Stimulated activated CD8-positive, alpha-beta memory T cell treated with anti-CD3 and anti-CD28 coated beads, Interleukin-7, amount 100 ng/mL, for 1 hour (primary cell): ENCODE results near the gene NGDN.

Source experiments
- DNase-seq, 2 donors: peaks; one replicate each; pipeline ENCODE4 v3.0.0-alpha.2; 2020; ENCODE audit warnings: low read depth in 2 of 2

The NGDN gene

GRCh38 chr14:23468704-23469126 is 788 bp upstream of the NGDN start:
- DNase-seq, result no peak

DNA sequence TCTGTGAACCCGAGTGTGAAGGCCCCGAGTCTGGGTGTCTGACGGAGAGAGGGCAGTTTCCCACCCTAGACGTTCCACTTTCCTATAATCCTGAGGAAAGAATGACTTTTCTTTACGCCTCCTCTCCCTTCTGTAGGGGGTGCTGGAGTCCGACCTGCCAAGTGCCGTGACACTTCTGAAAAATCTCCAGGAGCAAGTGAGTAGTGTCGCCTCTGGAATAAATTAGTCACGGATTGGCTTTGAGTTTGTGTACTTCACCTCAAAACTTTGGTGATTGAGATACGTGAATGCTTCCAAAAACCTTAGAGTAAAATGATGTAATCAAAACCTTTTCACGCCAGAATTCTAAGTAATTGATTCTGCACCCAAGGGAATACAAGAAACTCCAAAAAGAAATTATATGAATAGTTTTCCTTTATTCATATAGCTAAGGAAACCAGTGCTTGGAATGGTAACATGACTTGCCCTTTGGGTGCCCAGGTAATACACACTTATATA is 452 bp downstream of the NGDN start:
- DNase-seq, result no peak

DNA sequence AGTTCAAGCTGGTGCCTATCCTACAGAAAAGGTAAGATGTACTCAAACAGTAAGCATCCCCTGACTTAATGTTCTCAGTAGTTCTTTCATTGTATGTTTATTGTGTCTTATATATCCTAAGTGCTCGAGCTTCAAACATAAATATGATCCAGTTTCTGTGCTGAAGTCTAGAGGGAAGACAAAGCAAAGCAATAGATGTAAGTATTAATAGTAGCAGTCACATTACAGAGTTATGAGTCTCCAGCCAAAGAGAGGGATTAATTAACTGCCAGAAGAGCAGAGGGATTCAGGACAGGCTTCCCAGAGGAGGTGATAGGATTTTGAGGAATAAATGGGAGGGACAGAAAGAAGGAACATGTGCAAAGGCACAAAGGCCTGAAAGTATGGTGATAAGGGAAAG is 1.4 kb downstream of the NGDN start:
- no peak for DNase-seq

- DNase-seq, result peak; percentile 32 to 38
These were observed 8.7 kb downstream of the NGDN start for GRCh38 chr14:23478109-23478759.

- no peak for DNase-seq
These were observed 12.0 kb downstream of the NGDN start for GRCh38 chr14:23481362-23481970.

GRCh38 chr14:23481979-23482822 is 12.7 kb downstream of the NGDN start:
- DNase-seq, result no peak

- DNase-seq, result no peak
These were observed 13.3 kb downstream of the NGDN start for GRCh38 chr14:23482823-23483148.

- no peak for DNase-seq
These were observed 13.8 kb downstream of the NGDN start for GRCh38 chr14:23483236-23483854.

DNA sequence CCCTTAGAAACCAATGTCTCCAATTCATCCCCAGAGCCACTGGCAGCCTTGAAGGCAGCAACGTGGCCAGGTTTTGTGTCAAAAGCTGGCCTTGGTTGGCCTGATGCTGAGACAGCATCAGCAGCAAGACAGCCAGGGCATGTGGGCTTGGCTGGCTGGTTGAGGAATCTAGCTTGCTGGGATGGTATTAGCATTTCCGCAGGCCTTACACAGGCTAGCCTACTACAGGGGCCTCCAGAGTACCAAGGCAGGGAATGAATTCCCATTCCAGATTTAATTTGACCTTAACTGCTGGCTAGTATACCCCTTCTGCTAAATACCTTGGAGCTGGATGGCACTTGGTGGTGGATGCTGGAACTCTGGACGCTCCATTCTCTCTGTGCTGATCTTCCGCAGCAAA is 15.8 kb downstream of the NGDN start:
- no peak for DNase-seq

DNA sequence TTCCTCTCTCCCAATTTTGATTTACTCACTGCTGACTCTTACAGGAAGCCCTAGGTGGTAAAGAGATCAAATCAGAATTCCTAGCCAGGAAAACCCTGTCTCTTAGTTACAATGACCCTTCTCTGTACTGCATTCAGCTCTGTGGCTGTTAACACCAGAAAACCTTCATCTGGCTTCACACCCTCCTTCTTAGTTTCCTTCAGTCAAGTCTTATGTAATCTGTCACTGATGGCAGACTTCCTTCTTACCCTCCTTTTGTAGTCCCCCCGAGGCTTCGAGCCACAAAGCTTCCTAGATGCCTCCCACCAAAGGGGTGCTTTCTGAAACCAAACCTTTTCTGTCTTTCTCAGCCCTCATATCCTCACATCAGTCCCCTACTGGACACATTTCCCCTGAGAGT is 16.5 kb downstream of the NGDN start:
- DNase-seq, result no peak

DNA sequence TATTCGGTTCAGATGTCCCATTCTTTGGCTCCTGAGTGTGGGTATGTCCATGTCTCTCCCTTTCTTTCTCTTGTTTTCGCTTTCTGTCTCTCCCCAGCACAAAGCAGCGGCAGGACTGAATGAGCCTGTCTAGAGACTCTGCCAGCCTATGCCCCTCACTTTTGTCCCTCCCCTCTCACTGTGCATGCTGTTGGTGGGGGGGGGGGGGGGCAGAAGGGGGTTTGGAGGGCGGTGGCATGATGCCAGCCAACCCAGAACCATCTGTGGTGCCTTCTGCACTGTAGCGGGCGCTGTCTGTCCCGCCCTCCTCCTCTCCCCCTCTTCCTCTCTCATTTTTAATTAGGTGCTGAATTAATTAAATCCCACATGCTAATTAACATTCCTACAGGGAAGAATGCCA is 17.7 kb downstream of the NGDN start:
- no peak for DNase-seq

DNA sequence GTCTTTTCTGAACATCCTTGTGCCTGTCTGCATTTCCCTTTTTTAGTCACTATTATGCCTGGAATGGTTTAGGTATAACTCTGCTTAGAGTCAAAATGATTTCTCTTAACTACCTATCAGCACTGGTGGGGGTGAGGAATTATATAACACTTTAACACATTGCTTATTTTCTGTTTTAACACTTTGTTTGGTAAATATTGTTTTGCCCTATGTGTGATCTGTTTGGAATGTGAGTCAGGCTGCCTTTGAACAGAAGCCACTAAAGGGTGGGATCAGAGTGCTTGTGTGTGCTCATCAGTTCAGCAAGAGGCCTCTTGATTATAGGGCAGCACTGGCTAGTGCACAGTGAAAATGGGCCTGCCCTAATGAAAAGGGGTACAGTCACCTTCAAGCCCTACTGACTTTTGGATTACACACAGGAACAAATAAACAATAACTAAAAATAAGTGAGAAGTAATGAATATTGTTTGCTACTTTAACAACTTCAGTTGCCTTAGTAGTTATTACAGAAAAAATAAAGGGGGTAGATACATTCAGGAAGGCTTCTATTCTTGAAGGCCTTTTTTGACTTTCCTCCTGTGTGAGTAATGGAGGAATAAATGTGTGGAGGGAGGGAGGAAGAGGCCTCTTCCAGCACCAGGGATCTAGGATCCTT is 23.2 kb downstream of the NGDN start:
- DNase-seq, result no peak

DNA sequence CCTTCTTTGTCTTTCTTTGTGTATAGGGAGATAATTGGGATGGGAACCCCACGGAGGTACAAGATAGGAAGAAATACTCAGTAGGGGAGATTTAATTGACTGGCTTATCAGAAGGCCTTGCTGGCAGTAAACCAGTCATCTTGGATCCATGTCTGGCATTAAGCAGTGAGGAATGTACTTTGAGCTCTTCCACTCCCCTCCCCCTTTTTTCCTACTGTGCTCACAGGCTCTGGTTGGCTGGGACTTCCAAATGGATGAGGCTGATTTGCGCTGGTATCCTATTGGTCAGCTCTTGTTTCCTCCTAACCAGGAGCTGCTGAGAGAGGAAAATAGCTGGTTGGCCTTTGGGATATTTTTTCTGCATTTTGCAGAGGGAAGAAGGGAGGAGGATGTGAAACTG is 24.7 kb downstream of the NGDN start:
- DNase-seq, result no peak

GRCh38 chr14:23512156-23512555 is 42.7 kb downstream of the NGDN start:
- no peak for DNase-seq

- no peak for DNase-seq
These were observed 43.7 kb downstream of the NGDN start for GRCh38 chr14:23513005-23513817.

DNA sequence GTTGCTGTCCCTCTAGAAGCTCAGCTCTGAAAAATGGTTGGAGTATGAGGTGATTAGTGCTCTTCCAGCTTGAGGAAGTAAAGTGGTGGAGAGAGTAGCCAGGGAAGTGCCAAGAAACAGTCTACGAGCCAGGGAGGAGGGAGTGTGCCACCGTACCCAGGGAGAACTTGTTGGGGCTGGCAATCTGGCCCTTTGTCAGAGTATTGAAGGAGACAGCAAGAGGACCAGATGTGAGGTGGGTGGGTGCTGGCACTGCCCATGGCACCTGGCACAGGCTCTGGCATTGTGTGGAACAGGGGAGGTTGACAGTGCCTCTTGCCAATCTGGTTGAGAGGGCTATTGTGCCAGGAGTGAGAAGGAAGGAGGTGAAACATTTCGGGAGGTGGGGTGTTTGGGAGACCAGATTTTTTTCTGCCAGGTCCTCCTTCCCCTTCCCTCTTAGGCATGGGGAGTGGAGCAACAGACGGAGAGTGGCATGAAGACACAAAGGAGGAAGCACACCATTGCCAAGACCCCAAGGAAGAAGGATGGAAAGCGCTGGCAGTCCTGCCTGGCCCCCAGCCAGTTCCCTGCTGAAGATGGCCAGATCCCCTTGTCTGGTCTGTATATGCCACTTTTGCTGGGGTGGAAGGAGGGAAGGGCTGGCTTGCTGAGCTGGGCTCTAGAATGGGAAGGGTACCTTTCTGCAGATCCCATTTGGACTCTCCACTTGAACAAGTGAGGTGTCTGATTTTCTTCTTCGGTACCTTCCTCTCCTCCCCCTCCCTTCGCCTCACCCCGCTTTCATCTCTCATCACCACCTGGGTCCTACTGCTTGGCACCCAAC is 44.5 kb downstream of the NGDN start:
- no peak for DNase-seq

GRCh38 chr14:23514644-23514957 is 45.1 kb downstream of the NGDN start:
- DNase-seq, result no peak

GRCh38 chr14:23517650-23518326 is 48.3 kb downstream of the NGDN start:
- no peak for DNase-seq

DNA sequence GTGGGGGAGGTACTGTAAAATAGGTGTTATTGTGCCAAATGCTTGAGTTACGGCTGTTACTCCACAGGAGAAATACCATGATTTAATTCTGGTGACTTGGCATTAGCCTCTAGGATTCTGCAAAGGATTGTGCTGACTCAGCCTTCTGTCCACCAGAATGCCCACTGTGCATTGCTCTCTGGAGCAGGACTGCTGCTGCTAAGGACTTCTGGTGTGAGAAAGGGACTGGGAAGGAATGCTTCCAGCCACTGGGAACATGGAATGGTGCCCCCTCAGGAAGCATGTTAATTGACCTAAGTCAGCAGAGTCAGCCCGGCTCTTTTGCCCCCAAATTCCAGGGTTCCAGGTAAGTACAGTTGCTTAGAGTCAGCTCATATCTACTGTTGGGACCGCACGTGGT is 49.2 kb downstream of the NGDN start:
- no peak for DNase-seq
